Measurements from ENCODE around the gene HBM.
"Not testable (repeated sequence)": the region's sequence is repeated elsewhere in the genome, so short reads cannot be mapped to it uniquely, and the experiment has no call there.

The HBM gene

DNA sequence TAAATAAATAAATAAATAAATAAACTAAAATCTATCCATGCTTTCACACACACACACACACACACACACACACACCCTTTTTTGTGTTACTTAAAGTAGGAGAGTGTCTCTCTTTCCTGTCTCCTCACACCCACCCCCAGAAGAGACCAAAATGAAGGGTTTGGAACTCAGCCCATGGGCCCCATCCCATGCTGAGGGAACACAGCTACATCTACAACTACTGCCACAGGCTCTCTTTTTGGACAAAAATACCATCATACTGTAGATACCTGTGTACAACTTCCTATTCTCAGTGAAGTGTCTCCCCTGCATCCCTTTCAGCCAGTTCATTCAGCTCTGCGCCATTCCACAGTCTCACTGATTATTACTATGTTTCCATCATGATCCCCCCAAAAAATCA, 5.0 kb downstream of the HBM start:
- no peak for DNase-seq

- DNase-seq = not testable (repeated sequence)
Measured at GRCh38 chr16:172374-172941, 6.7 kb downstream of the HBM start, which contains the start of gene HBA2. TSS of gene HBA2 (plus strand) at chr16:172876. CDS start at chr16:172913, 37 bp downstream.

- DNase-seq = not testable (repeated sequence)
Measured at GRCh38 chr16:173211-173854, 7.6 kb downstream of the HBM start.

DNA sequence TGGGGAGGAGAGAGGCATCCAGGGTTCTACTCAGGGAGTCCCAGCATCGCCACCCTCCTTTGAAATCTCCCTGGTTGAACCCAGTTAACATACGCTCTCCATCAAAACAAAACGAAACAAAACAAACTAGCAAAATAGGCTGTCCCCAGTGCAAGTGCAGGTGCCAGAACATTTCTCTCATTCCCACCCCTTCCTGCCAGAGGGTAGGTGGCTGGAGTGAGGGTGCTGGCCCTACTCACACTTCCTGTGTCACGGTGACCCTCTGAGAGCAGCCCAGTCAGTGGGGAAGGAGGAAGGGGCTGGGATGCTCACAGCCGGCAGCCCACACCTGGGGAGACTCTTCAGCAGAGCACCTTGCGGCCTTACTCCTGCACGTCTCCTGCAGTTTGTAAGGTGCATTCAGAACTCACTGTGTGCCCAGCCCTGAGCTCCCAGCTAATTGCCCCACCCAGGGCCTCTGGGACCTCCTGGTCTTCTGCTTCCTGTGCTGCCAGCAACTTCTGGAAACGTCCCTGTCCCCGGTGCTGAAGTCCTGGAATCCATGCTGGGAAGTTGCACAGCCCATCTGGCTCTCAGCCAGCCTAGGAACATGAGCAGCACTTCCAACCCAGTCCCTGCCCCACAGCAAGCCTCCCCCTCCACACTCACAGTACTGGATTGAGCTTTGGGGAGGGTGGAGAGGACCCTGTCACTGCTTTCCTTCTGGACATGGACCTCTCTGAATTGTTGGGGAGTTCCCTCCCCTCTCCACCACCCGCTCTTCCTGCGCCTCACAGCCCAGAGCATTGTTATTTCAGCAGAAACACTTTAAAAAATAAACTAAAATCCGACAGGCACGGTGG, 8.4 kb downstream of the HBM start:
- DNase-seq = not testable (repeated sequence)

GRCh38 chr16:175011-175949, 9.5 kb downstream of the HBM start:
- no peak for DNase-seq

- not testable (repeated sequence) for DNase-seq
Measured at GRCh38 chr16:176006-176405, 10.2 kb downstream of the HBM start.

DNA sequence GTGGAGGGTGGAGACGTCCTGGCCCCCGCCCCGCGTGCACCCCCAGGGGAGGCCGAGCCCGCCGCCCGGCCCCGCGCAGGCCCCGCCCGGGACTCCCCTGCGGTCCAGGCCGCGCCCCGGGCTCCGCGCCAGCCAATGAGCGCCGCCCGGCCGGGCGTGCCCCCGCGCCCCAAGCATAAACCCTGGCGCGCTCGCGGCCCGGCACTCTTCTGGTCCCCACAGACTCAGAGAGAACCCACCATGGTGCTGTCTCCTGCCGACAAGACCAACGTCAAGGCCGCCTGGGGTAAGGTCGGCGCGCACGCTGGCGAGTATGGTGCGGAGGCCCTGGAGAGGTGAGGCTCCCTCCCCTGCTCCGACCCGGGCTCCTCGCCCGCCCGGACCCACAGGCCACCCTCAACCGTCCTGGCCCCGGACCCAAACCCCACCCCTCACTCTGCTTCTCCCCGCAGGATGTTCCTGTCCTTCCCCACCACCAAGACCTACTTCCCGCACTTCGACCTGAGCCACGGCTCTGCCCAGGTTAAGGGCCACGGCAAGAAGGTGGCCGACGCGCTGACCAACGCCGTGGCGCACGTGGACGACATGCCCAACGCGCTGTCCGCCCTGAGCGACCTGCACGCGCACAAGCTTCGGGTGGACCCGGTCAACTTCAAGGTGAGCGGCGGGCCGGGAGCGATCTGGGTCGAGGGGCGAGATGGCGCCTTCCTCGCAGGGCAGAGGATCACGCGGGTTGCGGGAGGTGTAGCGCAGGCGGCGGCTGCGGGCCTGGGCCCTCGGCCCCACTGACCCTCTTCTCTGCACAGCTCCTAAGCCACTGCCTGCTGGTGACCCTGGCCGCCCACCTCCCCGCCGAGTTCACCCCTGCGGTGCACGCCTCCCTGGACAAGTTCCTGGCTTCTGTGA, 11.0 kb downstream of the HBM start, which contains the start of gene HBA1:
HBA1 (plus strand) TSS at position 204 of the 906 bp plus-strand sequence; CDS start at position 241, 37 bp downstream.
- not testable (repeated sequence) for DNase-seq

DNA sequence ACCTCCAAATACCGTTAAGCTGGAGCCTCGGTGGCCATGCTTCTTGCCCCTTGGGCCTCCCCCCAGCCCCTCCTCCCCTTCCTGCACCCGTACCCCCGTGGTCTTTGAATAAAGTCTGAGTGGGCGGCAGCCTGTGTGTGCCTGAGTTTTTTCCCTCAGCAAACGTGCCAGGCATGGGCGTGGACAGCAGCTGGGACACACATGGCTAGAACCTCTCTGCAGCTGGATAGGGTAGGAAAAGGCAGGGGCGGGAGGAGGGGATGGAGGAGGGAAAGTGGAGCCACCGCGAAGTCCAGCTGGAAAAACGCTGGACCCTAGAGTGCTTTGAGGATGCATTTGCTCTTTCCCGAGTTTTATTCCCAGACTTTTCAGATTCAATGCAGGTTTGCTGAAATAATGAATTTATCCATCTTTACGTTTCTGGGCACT, 11.6 kb downstream of the HBM start:
- no peak for DNase-seq

- no peak for DNase-seq
Measured at GRCh38 chr16:177981-178667, 12.3 kb downstream of the HBM start.

DNA sequence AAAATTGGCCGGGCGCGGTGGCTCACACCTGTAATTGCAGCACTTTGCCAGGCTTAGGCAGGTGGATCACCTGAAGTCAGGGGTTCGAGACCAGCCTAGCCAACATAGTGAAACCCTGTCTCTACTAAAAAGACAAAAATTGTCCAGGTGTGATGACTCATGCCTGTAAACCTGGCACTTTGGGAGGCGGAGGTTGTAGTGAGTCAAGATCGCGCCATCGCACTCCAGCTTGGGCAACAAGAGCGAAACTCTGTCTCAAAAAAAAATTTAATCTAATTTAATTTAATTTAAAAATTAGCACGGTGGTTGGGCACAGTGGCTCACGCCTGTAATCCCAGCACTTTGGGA, 12.9 kb downstream of the HBM start:
- DNase-seq = no peak

GRCh38 chr16:179211-180092, 13.7 kb downstream of the HBM start:
- no peak for DNase-seq

- DNase-seq = peak; percentile 23
Measured at GRCh38 chr16:180101-180675, 14.4 kb downstream of the HBM start, which contains the start of gene HBQ1. TSS of gene HBQ1 (plus strand) at chr16:180459. CDS start at chr16:180487, 28 bp downstream.

- DNase-seq = peak; percentile 81
Measured at GRCh38 chr16:180681-181564, 15.1 kb downstream of the HBM start.

- DNase-seq = no peak
Measured at GRCh38 chr16:181565-182021, 15.8 kb downstream of the HBM start.

DNA sequence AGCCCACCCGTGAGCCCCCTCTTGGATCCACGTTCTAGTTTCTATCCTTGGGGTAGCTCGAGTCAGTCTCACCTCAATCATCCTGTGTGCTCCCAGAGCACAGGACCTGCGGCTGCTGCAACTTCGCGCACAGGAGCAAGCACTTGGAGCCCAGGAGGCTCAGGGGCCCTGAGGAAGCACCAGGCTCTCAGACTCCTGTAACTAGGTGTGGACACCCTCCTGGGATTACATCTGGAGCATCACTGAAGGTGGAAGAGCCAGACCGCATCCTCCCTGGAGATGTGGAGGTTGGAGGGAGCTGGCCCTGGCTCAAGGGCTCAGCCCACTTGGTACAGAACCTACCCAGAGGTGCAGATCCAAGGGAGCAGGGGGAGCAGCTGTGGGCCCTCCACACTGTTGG, 17.2 kb downstream of the HBM start:
- DNase-seq = no peak

DNA sequence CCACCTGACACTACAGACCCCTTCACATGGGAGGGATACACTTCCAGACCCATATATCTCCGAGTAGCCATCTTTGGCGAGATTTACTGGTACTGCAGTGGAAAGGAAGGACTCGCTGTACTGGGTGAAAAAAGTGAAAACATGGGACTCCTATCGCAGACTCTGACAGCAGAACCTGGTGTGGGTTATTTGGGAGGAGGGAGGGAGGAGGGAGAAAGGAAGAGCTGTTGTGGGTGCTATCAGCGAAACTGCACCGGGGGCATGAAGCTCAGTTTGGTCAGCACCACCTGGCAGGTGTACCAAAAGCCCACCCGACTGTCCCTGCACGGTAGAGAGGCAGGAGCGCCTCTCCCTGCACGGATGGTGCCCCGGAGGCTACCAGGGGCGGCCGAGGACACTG, 19.4 kb downstream of the HBM start:
- no peak for DNase-seq

DNA sequence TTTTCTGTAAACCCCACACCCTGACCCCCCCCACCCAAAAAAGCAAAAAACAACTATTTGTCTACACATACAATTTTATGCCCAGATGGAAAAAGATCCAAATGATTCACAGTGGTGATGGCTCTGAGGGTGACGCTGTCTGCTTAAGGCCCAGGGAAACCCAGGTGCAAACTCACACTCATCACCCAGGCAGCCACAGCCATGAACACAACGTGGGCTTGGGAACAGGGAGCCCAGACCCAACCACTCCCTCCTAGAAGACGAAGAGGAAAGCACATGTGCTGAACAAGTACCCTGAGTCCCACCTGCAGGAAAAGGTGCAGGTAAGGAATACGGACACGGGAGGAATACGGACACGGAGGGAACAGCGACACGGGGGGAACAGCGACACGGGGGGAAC, 19.9 kb downstream of the HBM start:
- no peak for DNase-seq

GRCh38 chr16:187330-187729, 21.6 kb downstream of the HBM start:
- DNase-seq = no peak

Measured in activated CD4-positive, alpha-beta T cell treated with anti-CD3 and anti-CD28 coated beads, Interleukin-2, amount 50 U/mL, for 16 hours (primary cell).